Inflammatory macrophage treated with lipopolysaccharide for 4 hours (primary cell): ENCODE measurements around the gene HAX1.
"Not testable (repeated sequence)": the region's sequence is repeated elsewhere in the genome, so short reads cannot be mapped to it uniquely, and the experiment has no call there.

ENCODE experiments used
- DNase-seq: peaks from one replicate; pipeline ENCODE4 v3.0.0-alpha.2; 2020

The HAX1 gene

GRCh38 chr1:154287591-154287990 is 15.2 kb downstream of the HAX1 start:
- not testable (repeated sequence) for DNase-seq

- no peak for DNase-seq
These were observed 16.2 kb downstream of the HAX1 start for GRCh38 chr1:154288661-154289060.

GRCh38 chr1:154290921-154291320 is 18.5 kb downstream of the HAX1 start:
- no peak for DNase-seq

- DNase-seq: no peak
These were observed 23.2 kb downstream of the HAX1 start for GRCh38 chr1:154295408-154296235.

- DNase-seq: no peak
These were observed 29.2 kb downstream of the HAX1 start for GRCh38 chr1:154301582-154301981.

- DNase-seq: no peak
These were observed 32.4 kb downstream of the HAX1 start for GRCh38 chr1:154304664-154305337.

GRCh38 chr1:154306151-154306550 is 33.7 kb downstream of the HAX1 start:
- DNase-seq: no peak

- DNase-seq: not testable (repeated sequence)
These were observed 35.3 kb downstream of the HAX1 start for GRCh38 chr1:154307670-154308270.

GRCh38 chr1:154309136-154309535 is 36.7 kb downstream of the HAX1 start:
- not testable (repeated sequence) for DNase-seq

GRCh38 chr1:154312229-154313065 is 40.0 kb downstream of the HAX1 start:
- not testable (repeated sequence) for DNase-seq

- DNase-seq: no peak
These were observed 40.6 kb downstream of the HAX1 start for GRCh38 chr1:154313066-154313356.

- not testable (repeated sequence) for DNase-seq
These were observed 41.8 kb downstream of the HAX1 start for GRCh38 chr1:154314226-154314625.

- DNase-seq: no peak
These were observed 44.3 kb downstream of the HAX1 start for GRCh38 chr1:154316704-154317103.

GRCh38 chr1:154318386-154318785 is 46.0 kb downstream of the HAX1 start:
- no peak for DNase-seq

- DNase-seq: no peak
These were observed 48.6 kb downstream of the HAX1 start, which contains the start of gene AQP10 for GRCh38 chr1:154320882-154321608. Gene AQP10, plus strand, starts transcription at chr1:154321093. Its CDS starts 63 bp downstream, at chr1:154321156.

GRCh38 chr1:154321609-154321934 is 49.1 kb downstream of the HAX1 start:
- not testable (repeated sequence) for DNase-seq

GRCh38 chr1:154323493-154323892 is 51.1 kb downstream of the HAX1 start:
- no peak for DNase-seq

GRCh38 chr1:154324241-154324640 is 51.8 kb downstream of the HAX1 start:
- DNase-seq: no peak

GRCh38 chr1:154324669-154325582 is 52.5 kb downstream of the HAX1 start, which contains the start of gene ATP8B2:
Gene ATP8B2, plus strand, starts transcription at chr1:154325525. Its CDS starts 2,617 bp downstream, at chr1:154328142.
- peak; percentile 49 for DNase-seq
